H1 (cell line): Measurements from ENCODE around the gene CFD. TPM values are rescaled to one million over a fixed set of nuclear protein-coding genes. Genes with fewer than 3 reads are reported as not detected.

Experiments
- CTCF ChIA-PET: fragments of 300-600 bp; sonication (Branson Sonifier 250); formaldehyde crosslinking; loops from one replicate; lab custom pipeline; 2021; ENCODE audit not compliant: partially characterized antibody; lab: Charles Lee
- POLR2A ChIA-PET: fragments of 300-600 bp; sonication (Branson Sonifier 250); formaldehyde crosslinking; loops from one replicate; lab custom pipeline; 2021; ENCODE audit warnings: inconsistent platforms; ENCODE audit not compliant: partially characterized antibody; lab: Charles Lee
- DNase-seq, 2 experiments: peaks; one replicate each; pipeline versions ENCODE4 v3.0.0 to v3.0.0-alpha.2; 2010 to 2022; ENCODE audit warnings: low spot score in 2 of 2, low read depth in 1 of 2, mixed read lengths in 1 of 2
- FAIRE-seq: peaks from 2 replicates; lab custom pipeline; 2011; peaks lifted over from hg19 to GRCh38; lab: Jason Lieb, UNC
- H2AFZ ChIP-seq: 2 replicates; pipeline ENCODE4 v1.8.1; 2012; ENCODE audit warnings: low read length, inconsistent platforms
- H2AK5ac ChIP-seq: 2 replicates; pipeline ENCODE4 v1.6.1; 2013; ENCODE audit warnings: low read depth, low read length
- H2BK120ac ChIP-seq: replicated peaks from 2 replicates; pipeline ENCODE3; 2013; ENCODE audit warnings: low read depth, low read length, inconsistent platforms
- H2BK12ac ChIP-seq: 2 replicates; pipeline ENCODE4 v1.6.1; 2013; ENCODE audit warnings: low read depth, low read length
- H2BK15ac ChIP-seq: 2 replicates; pipeline ENCODE4 v1.6.1; 2013; ENCODE audit warnings: low read length
- H2BK20ac ChIP-seq: 2 replicates; pipeline ENCODE4 v1.6.1; 2013; ENCODE audit warnings: low read length
- H2BK5ac ChIP-seq: 2 replicates; pipeline ENCODE4 v1.6.1; 2013; ENCODE audit warnings: low read depth, low read length
- H3K14ac ChIP-seq: 2 replicates; pipeline ENCODE4 v1.6.1; 2013; ENCODE audit warnings: inconsistent platforms; ENCODE audit not compliant: insufficient read length
- H3K18ac ChIP-seq: 2 replicates; pipeline ENCODE4 v1.6.1; 2013; ENCODE audit warnings: low read length; ENCODE audit errors: extremely low read depth
- H3K23ac ChIP-seq: 2 replicates; pipeline ENCODE4 v1.6.1; 2013; ENCODE audit warnings: inconsistent platforms; ENCODE audit not compliant: insufficient read length
- H3K23me2 ChIP-seq: 2 replicates; pipeline ENCODE4 v1.6.1; 2013; ENCODE audit warnings: low read depth, low read length
- H3K27ac ChIP-seq: 2 replicates; pipeline ENCODE4 v1.6.1; 2011; ENCODE audit warnings: low read depth, low read length, inconsistent platforms
- H3K27me3 ChIP-seq, 4 experiments: replicated peaks in 1 of 4; 1 replicate in 1 of 4; 2 replicates in 3 of 4; pipeline versions ENCODE4 v1.6.1 to v1.8.1; 2011 to 2013; ENCODE audit warnings: low read length in 3 of 4, mild to moderate bottlenecking in 3 of 4, inconsistent platforms in 2 of 4, mixed read lengths in 2 of 4, moderate library complexity in 1 of 4; ENCODE audit not compliant: control insufficient read depth in 3 of 4, insufficient read depth in 3 of 4; ENCODE audit errors: extremely low read depth in 1 of 4
- H3K36me3 ChIP-seq, 4 experiments: 2 replicates each; pipeline versions ENCODE4 v1.6.1 to v1.8.1; 2011 to 2013; ENCODE audit warnings: mild to moderate bottlenecking in 4 of 4, low read length in 3 of 4, moderate library complexity in 2 of 4, control low read depth in 1 of 4, inconsistent platforms in 1 of 4; ENCODE audit not compliant: insufficient read depth in 4 of 4, control insufficient read depth in 2 of 4
- H3K4ac ChIP-seq: replicated peaks from 2 replicates; pipeline ENCODE3; 2013; ENCODE audit warnings: low read length, low read depth, mixed read lengths, inconsistent platforms; ENCODE audit not compliant: insufficient read length
- H3K4me1 ChIP-seq, 4 experiments: replicated peaks in 1 of 4; 1 replicate in 1 of 4; 2 replicates in 3 of 4; pipeline versions ENCODE4 v1.6.1 to v1.8.1; 2011 to 2013; ENCODE audit warnings: low read length in 3 of 4, inconsistent platforms in 2 of 4, mixed read lengths in 1 of 4; ENCODE audit not compliant: insufficient read depth in 4 of 4, control insufficient read depth in 3 of 4
- H3K4me2 ChIP-seq, 2 experiments: 2 replicates each; pipeline versions ENCODE4 v1.6.1 to v1.8.1; 2011 to 2013; ENCODE audit warnings: low read depth in 2 of 2, low read length in 2 of 2, control low read depth in 1 of 2, inconsistent platforms in 1 of 2, mild to moderate bottlenecking in 1 of 2; ENCODE audit not compliant: insufficient read depth in 1 of 2
- H3K4me3 ChIP-seq, 4 experiments: fragments of 200-600, 300-600 bp in 1 of 4; sonication (generic), shearing (Covaris generic), sonication (Bioruptor Twin) in 1 of 4; 2 replicates each; pipeline versions ENCODE4 v1.5.1 to v1.8.1; 2011 to 2016; ENCODE audit warnings: low read length in 4 of 4, low read depth in 3 of 4, control low read depth in 2 of 4, inconsistent platforms in 2 of 4, mild to moderate bottlenecking in 2 of 4, mixed read lengths in 1 of 4, moderate library complexity in 1 of 4; ENCODE audit not compliant: insufficient read depth in 2 of 4; ENCODE audit errors: extremely low read depth in 1 of 4
- H3K56ac ChIP-seq: replicated peaks from 2 replicates; pipeline ENCODE3; 2013; ENCODE audit warnings: low read depth, mild to moderate bottlenecking, mixed read lengths, low read length, inconsistent platforms; ENCODE audit not compliant: insufficient read length
- H3K79me1 ChIP-seq: 2 replicates; pipeline ENCODE4 v1.6.1; 2013; ENCODE audit warnings: low read depth, low read length, control low read depth
- H3K79me2 ChIP-seq, 2 experiments: 2 replicates each; pipeline versions ENCODE4 v1.6.1 to v1.8.1; 2012 to 2013; ENCODE audit warnings: low read length in 2 of 2, mild to moderate bottlenecking in 2 of 2, inconsistent platforms in 1 of 2; ENCODE audit not compliant: insufficient read depth in 2 of 2, control insufficient read depth in 1 of 2
- H3K9ac ChIP-seq, 4 experiments: replicated peaks in 1 of 4; 1 replicate in 1 of 4; 2 replicates in 3 of 4; pipeline versions ENCODE4 v1.6.1 to v1.8.1; 2011 to 2013; ENCODE audit warnings: low read depth in 3 of 4, low read length in 3 of 4, control low read depth in 2 of 4, mild to moderate bottlenecking in 2 of 4, moderate library complexity in 2 of 4, inconsistent platforms in 1 of 4; ENCODE audit errors: extremely low read depth in 1 of 4
- H3K9me3 ChIP-seq, 2 experiments: 2 replicates each; pipeline versions ENCODE4 v1.6.1 to v1.8.1; 2012 to 2013; ENCODE audit warnings: mild to moderate bottlenecking in 2 of 2, moderate library complexity in 2 of 2, control low read depth in 1 of 2, inconsistent platforms in 1 of 2, low read depth in 1 of 2, low read length in 1 of 2, mixed read lengths in 1 of 2; ENCODE audit not compliant: insufficient read depth in 2 of 2
- H4K20me1 ChIP-seq, 2 experiments: replicated peaks in 1 of 2; 2 replicates each; pipeline versions ENCODE3 to v1.8.1; 2011 to 2013; ENCODE audit warnings: inconsistent platforms in 2 of 2, low read length in 2 of 2, mild to moderate bottlenecking in 1 of 2; ENCODE audit not compliant: insufficient read depth in 2 of 2, control insufficient read depth in 1 of 2
- H4K5ac ChIP-seq: 2 replicates; pipeline ENCODE4 v1.6.1; 2013; ENCODE audit warnings: low read length, low read depth, mixed read lengths, inconsistent platforms; ENCODE audit not compliant: insufficient read length
- H4K8ac ChIP-seq: 2 replicates; pipeline ENCODE4 v1.8.0; 2013; ENCODE audit warnings: mild to moderate bottlenecking, moderate library complexity, low read length, inconsistent platforms; ENCODE audit not compliant: insufficient read depth; ENCODE audit errors: extremely low read depth
- H4K91ac ChIP-seq: replicated peaks from 2 replicates; pipeline ENCODE3; 2013; ENCODE audit warnings: low read length, mixed read lengths, inconsistent platforms; ENCODE audit not compliant: insufficient read length
- ASH2L ChIP-seq: fragments of 200-600, 300-600 bp; sonication (generic); IDR thresholded peaks from one replicate; pipeline ENCODE4 v1.7.1; 2017; ENCODE audit warnings: low read length
- CBX5 ChIP-seq: fragments of 300-800, 300-1000 bp; sonication (generic); IDR thresholded peaks from 2 replicates; pipeline ENCODE4 v1.7.1; 2016; ENCODE audit warnings: antibody characterized with exemption, low read length, low read depth
- CTCF ChIP-seq, 3 experiments: IDR thresholded peaks; 1 replicate in 2 of 3; 2 replicates in 1 of 3; pipeline versions ENCODE4 v1.5.1 to v1.6.1; 2011; ENCODE audit warnings: low read length in 3 of 3, mild to moderate bottlenecking in 3 of 3, inconsistent platforms in 2 of 3, low read depth in 1 of 3, moderate library complexity in 1 of 3; ENCODE audit not compliant: insufficient read depth in 1 of 3; ENCODE audit errors: control extremely low read depth in 1 of 3
- JUND ChIP-seq: IDR thresholded peaks from 2 replicates; pipeline ENCODE4 v1.6.1; 2011; ENCODE audit warnings: mild to moderate bottlenecking, improper control_type of control experiment, low read length
- RAD21 ChIP-seq, 2 experiments: IDR thresholded peaks in 1 of 2; conservative IDR thresholded peaks in 1 of 2; 2 replicates each; pipeline ENCODE4 v1.6.1; 2011; ENCODE audit warnings: low read depth in 2 of 2, low read length in 2 of 2, improper control_type of control experiment in 1 of 2, inconsistent platforms in 1 of 2, mild to moderate bottlenecking in 1 of 2, moderate library complexity in 1 of 2
- whole genome bisulfite sequencing, 2 experiments: shearing (Covaris generic) in 1 of 2; methylation state at CpG; one replicate each; pipeline versions ENCODE4 v1.1.6 to v1.1.7; 2013 to 2015; ENCODE audit warnings: low lambda C conversion rate in 2 of 2, mixed read lengths in 2 of 2, inconsistent platforms in 1 of 2, low coverage in 1 of 2, missing lambda C conversion rate in 1 of 2; ENCODE audit not compliant: insufficient replicate concordance in 2 of 2, insufficient coverage in 1 of 2, insufficient read length in 1 of 2; ENCODE audit errors: extremely low coverage in 1 of 2, missing lambda C conversion rate in 1 of 2; 5-methylcytosine and 5-hydroxymethylcytosine counted together
- polyA plus RNA-seq, 7 experiments: library from polyadenylated mRNA; depleted of rRNA in 3 of 7; stranded (reverse) in 5 of 7; unstranded in 2 of 7; fragments of >200 nt in 5 of 7; fragments of 200-250 nt in 2 of 7; gene quantifications; 1 replicate in 5 of 7; 2 replicates in 1 of 7; 4 replicates in 1 of 7; pipeline versions ENCODE4 v1.2.1 to v1.2.3, GENCODE V29; 2011 to 2013; ENCODE audit warnings: missing spikeins in 2 of 7, mixed read lengths in 2 of 7
- total RNA-seq: library from RNA; stranded (reverse); fragmentation: NEBNext Ultra II Directional; extraction: Animal tissue kit (Norgen Biotek cat#: 25700); gene quantifications from 2 replicates; pipeline ENCODE4 v1.2.1, GENCODE V29; 2021

CFD gene
- total and polyA plus RNA-seq, 2 of the 8 experiments (the other 6 are each of a cell fraction or from before 2014, with no cell fraction given): 1.7 to 2.8 TPM

GRCh38 chr19:883661-884211, 24.3 kb downstream of the CFD start:
- Histone ChIP-seq H3K79me2 (no peaks in the 10 kb centered on the region), H3K9ac (no peak overlapping the region; a peak in 1 of 7 replicates), H2BK120ac (no peak overlapping the region), H3K18ac (no peak overlapping the region), H3K27me3 (no peaks in the 10 kb centered on the region), H2BK20ac (no peak overlapping the region), H3K36me3 (peaks cover 0 to 26% (median 6%) of the 10 kb centered on the region in 4 experiments; a peak in 4 of 8 replicates), H3K23me2 (no peaks in the 10 kb centered on the region), H4K20me1 (peaks cover 5 to 7% of the 10 kb centered on the region in 2 experiments), H3K79me1 (no peaks in the 10 kb centered on the region), H4K91ac (no peak overlapping the region), H2AFZ (no peak overlapping the region), H3K27ac (no peak overlapping the region), H2BK5ac (0 out of 2 replicates have a peak overlapping the region, but pooled peaks have one; percentile 30), H2BK12ac (no peak overlapping the region), H2BK15ac (no peak overlapping the region), H3K4me3 (no peak overlapping the region), H3K4me2 (no peak overlapping the region), H3K9me3 (no peaks in the 10 kb centered on the region), H4K5ac (no peak overlapping the region), H3K4me1 (no peaks in the 10 kb centered on the region), H2AK5ac (no peak overlapping the region), H4K8ac (no peak overlapping the region), H3K56ac (no peak overlapping the region), H3K23ac (no peak overlapping the region), H3K4ac (no peak overlapping the region), H3K14ac (no peak overlapping the region)
- ChIA-PET POLR2A (interaction anchor here (0.6 to 11.5 kb wide), 4 partner anchors 6 to 113 kb away, joined by 3 to 82 read pairs (median 3); partner anchors contain the start of genes MED16 and RNU6-9), CTCF (interaction anchor here (0.6 to 2.1 kb wide), 4 partner anchors 10 to 34 kb away, joined by 3 to 11 read pairs (median 5); no protein-coding TSS in a partner anchor)
- TF ChIP-seq CBX5: no peak
- TF ChIP-seq RAD21 (IDR thresholded peaks at IDR 0.05 in 1 of 2, conservative IDR thresholded peaks at IDR 0.05 in 1 of 2; ENCODE audit: low read depth in 2 of 2, low read length in 2 of 2): peak; percentile 28 to 38; a peak in 2 of 4 replicates
- no peak for TF ChIP-seq ASH2L
- TF ChIP-seq CTCF (IDR thresholded peaks at IDR 0.05; ENCODE audit: control extremely low read depth in 1 of 3, insufficient read depth in 1 of 3, low read depth in 1 of 3, low read length in 3 of 3): peak; percentile 29 to 44 (median 36); a peak in 3 of 4 replicates
- peak; percentile 50; the same call in 1 of the 2 replicates for TF ChIP-seq JUND
- FAIRE-seq: no peak
- DNase-seq: no peak
- 94% methylated on average over 22 of the region's 22 CpGs; no CpG with 5 or more reads in 1 of the 2 experiments for WGBS, 2 experiments
